Ascending aorta (tissue), 2 donors: ENCODE data around the gene HHIPL2. TPM values are rescaled to one million over a fixed set of nuclear protein-coding genes. Genes with fewer than 3 reads are reported as not detected.

Experiments used
- DNase-seq, 2 donors: peaks; one replicate each; pipeline ENCODE4 v3.0.0-alpha.2; 2019; ENCODE audit warnings: low spot score in 2 of 2
- H3K27ac ChIP-seq, 2 donors: fragments of 200-600 bp; sonication (generic); one replicate each; pipeline ENCODE4 v1.5.1; 2016 to 2017; ENCODE audit warnings: mild to moderate bottlenecking in 1 of 2
- H3K27me3 ChIP-seq: fragments of 200-600 bp; sonication (generic); one replicate; pipeline ENCODE4 v1.5.1; 2017
- H3K36me3 ChIP-seq, 2 donors: fragments of 200-600 bp; sonication (generic); one replicate each; pipeline ENCODE4 v1.5.1; 2016
- H3K4me1 ChIP-seq, 2 donors: fragments of 200-600 bp; sonication (generic); one replicate each; pipeline ENCODE4 v1.5.1; 2016 to 2017; ENCODE audit warnings: mild to moderate bottlenecking in 1 of 2
- H3K4me3 ChIP-seq, 2 donors: fragments of 200-600 bp; sonication (generic); one replicate each; pipeline ENCODE4 v1.5.1; 2016 to 2017; ENCODE audit warnings: mild to moderate bottlenecking in 1 of 2
- H3K9me3 ChIP-seq, 2 donors: fragments of 200-600 bp; sonication (generic); one replicate each; pipeline ENCODE4 v1.5.1; 2016
- CTCF ChIP-seq, 3 experiments: fragments of 200-600 bp in 2 of 3; fragments of 450-650 bp in 1 of 3; sonication (generic) in 2 of 3; IDR thresholded peaks; one replicate each; pipeline ENCODE4 v1.5.1; 2016 to 2019; ENCODE audit warnings: antibody characterized with exemption in 3 of 3, mild to moderate bottlenecking in 1 of 3, moderate library complexity in 1 of 3
- intact Hi-C: fragments of 100-400 bp; cut with DNase I; formaldehyde crosslinking; loops from one replicate; pipeline ENCODE4 v1.15.1; 2023
- total RNA-seq: library from RNA; depleted of rRNA; stranded (reverse); fragments of >200 nt; gene quantifications from one replicate; pipeline ENCODE4 v1.1.0, GENCODE V29; 2016

Gene HHIPL2
- total RNA-seq, 1 donor from 2014 or later, result not detected

- intact Hi-C loops, result no loop called here
Observed at GRCh38 chr1:222570837-222571236, 22.9 kb upstream of the HHIPL2 start.

GRCh38 chr1:222561656-222562055, 13.8 kb upstream of the HHIPL2 start:
- H3K27ac ChIP-seq, result no peak overlapping the region
- TF ChIP-seq CTCF (IDR thresholded peaks at IDR 0.05), result no peak
- H3K9me3 ChIP-seq, result no peaks in the 10 kb centered on the region
- peaks cover 19 to 36% of the 10 kb centered on the region in 2 donors for H3K36me3 ChIP-seq
- DNase-seq, result no peak
- no peaks in the 10 kb centered on the region for H3K27me3 ChIP-seq
- H3K4me3 ChIP-seq, result no peak overlapping the region
- intact Hi-C loops, result no loop called here
- no peaks in the 10 kb centered on the region for H3K4me1 ChIP-seq

More at GRCh38 chr1:222570837-222571236, 22.9 kb upstream of the HHIPL2 start:
- TF ChIP-seq CTCF (IDR thresholded peaks at IDR 0.05), result no peak
- H3K27me3 ChIP-seq, result no peaks in the 10 kb centered on the region
- DNase-seq, result no peak
- H3K4me1 ChIP-seq, result no peaks in the 10 kb centered on the region
- no peaks in the 10 kb centered on the region for H3K9me3 ChIP-seq
- H3K4me3 ChIP-seq, result no peak overlapping the region
- peaks cover 9 to 38% of the 10 kb centered on the region in 2 donors for H3K36me3 ChIP-seq
- no peak overlapping the region for H3K27ac ChIP-seq

- intact Hi-C loops, result no loop called here
- H3K36me3 ChIP-seq, result peaks cover 16 to 36% of the 10 kb centered on the region in 2 donors
Observed at GRCh38 chr1:222557574-222557973, 9.7 kb upstream of the HHIPL2 start.

GRCh38 chr1:222557148-222557547, 9.2 kb upstream of the HHIPL2 start:
- H3K4me1 ChIP-seq, result peaks cover 0 to 3% of the 10 kb centered on the region in 2 donors
- H3K36me3 ChIP-seq, result peaks cover 16 to 36% of the 10 kb centered on the region in 2 donors
- intact Hi-C loops, result no loop called here
- DNase-seq, result no peak
- TF ChIP-seq CTCF (IDR thresholded peaks at IDR 0.05), result no peak
- no peak overlapping the region for H3K4me3 ChIP-seq
- no peak overlapping the region for H3K27ac ChIP-seq
- H3K9me3 ChIP-seq, result no peaks in the 10 kb centered on the region
- H3K27me3 ChIP-seq, result no peaks in the 10 kb centered on the region

More at GRCh38 chr1:222557574-222557973, 9.7 kb upstream of the HHIPL2 start:
- Histone ChIP-seq H3K27ac (no peak overlapping the region), H3K27me3 (no peaks in the 10 kb centered on the region), H3K4me3 (no peak overlapping the region), H3K9me3 (no peaks in the 10 kb centered on the region), H3K4me1 (peaks cover 0 to 1% of the 10 kb centered on the region in 2 donors)
- TF ChIP-seq CTCF (IDR thresholded peaks at IDR 0.05), result no peak
- no peak for DNase-seq

- intact Hi-C loops, result no loop called here
- no peak for TF ChIP-seq CTCF (IDR thresholded peaks at IDR 0.05)
- Histone ChIP-seq H3K27ac (no peak overlapping the region), H3K9me3 (no peaks in the 10 kb centered on the region), H3K4me1 (peaks cover 0 to 3% of the 10 kb centered on the region in 2 donors), H3K4me3 (no peak overlapping the region), H3K36me3 (peaks cover 12 to 28% of the 10 kb centered on the region in 2 donors), H3K27me3 (no peaks in the 10 kb centered on the region)
- DNase-seq, result no peak
Observed at GRCh38 chr1:222555992-222556615, 8.2 kb upstream of the HHIPL2 start.
